HG03159 (cell line): ENCODE measurements around the gene NACA2.
"Not testable (repeated sequence)": the region's sequence is repeated elsewhere in the genome, so short reads cannot be mapped to it uniquely, and the experiment has no call there.

Experiments used
- ATAC-seq: cut with Tn5 transposase; IDR thresholded peaks from one replicate; pipeline ENCODE4 v1.9.1; 2021; ENCODE audit warnings: mild to moderate bottlenecking, moderate library complexity; ENCODE audit not compliant: unreplicated experiment

The NACA2 gene

DNA sequence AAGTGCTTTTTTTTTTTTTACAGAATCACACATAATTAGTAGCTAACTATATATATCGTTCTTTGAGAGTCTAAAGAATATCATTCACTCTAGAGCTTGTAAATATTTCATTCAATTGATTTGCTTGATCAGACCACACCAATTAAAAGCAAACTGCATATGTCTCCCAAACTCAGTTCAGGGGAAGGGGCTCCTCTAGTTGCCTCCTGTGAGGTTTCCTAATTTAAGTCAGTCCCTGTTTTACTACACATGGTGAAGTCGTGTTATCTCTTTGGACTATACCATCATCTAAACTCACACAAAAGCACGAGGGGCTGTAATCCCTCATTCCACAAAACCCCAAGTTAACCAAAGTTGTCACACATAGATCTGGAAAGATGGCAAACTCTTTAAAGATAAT lies 11.7 kb downstream of the NACA2 start:
- ATAC-seq, result no peak

DNA sequence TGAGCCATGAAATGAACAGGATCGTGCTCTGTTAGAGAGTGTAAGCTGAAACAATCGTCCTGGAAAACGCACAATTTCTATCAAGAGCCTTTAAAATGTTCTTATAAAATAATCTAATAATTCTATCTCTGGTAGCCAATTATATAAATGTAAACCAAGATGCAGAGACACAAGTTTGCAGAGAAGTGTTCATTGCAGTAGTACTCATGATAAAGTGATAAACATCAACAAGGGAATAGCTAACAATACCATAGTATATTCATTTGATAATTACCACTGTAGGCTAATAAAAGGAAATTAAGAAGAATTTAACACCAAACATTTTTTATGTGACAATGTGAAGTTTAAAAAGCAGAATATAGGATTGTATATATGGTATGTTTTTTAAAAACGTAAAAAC lies 12.4 kb downstream of the NACA2 start:
- no peak for ATAC-seq

GRCh38 chr17:61575983-61576382 lies 15.0 kb downstream of the NACA2 start:
- ATAC-seq, result no peak

DNA sequence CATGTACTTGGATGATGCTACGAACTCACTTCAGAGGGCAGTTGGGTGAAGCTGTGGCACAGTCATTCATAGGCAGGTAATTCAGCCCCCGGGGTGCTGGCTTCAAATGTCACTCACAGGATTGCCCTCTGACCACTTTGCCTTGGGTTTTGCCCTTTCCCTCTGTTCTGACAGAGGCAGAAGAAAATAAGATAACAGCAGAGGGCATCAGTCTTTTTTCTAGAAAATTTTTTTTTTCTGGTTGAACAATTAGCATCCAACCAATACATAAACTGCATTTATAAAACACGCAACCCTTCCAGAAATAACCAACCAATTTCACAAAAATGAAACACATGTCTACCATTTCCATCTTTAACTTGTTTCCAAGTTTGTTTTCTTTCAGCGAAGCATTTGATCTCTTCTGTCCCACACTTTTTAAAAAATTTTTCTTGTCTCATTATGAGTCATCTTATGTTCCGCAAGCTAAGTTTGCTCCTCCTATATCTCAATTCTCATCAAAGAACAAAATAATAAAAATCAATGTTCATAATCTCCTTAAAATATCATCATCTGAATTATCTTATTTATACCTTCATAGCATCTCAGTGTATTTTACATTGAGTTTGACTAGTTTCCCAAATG lies 15.6 kb downstream of the NACA2 start:
- ATAC-seq, result no peak

GRCh38 chr17:61574542-61575351 lies 16.3 kb downstream of the NACA2 start:
- no peak for ATAC-seq

DNA sequence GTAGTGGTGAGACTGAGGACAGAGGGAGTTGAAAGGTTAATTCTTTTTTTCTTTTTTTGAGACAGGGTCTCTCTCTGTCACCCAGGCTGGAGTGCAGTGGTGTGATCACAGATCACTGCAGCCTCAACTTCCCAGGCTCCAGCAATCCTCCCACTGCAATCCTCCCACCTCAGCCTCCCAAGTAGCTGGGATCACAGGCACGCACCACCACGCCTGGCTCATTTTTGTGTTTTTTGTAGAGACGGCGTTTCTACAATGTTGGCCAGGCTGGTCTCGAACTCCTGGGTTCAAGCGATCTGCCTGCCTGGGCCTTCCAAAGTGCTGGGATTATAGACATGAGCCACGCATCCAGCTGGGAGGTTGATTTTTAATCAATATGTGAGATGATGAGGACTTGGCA lies 18.5 kb downstream of the NACA2 start:
- not testable (repeated sequence) for ATAC-seq

GRCh38 chr17:61571624-61572023 lies 19.4 kb downstream of the NACA2 start:
- no peak for ATAC-seq

DNA sequence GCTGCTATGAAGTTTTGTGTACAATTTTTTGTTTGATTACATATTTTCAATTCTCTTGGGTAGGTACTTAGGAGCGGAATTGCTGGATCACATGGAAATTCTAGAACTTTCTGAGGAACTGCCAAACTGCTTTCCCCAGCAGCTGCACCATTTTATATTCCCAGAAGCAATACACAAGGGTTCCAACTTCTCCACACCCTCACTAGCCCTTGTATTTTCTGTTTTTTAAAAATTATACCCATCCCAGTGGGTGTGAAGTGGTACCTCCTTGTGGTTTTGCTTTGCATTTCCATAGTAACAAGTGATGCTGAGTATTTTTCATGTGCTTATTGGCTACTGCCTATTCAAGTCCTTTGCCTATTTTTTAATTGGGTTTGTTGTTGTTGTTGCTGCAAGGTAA lies 20.9 kb downstream of the NACA2 start:
- ATAC-seq, result no peak

- ATAC-seq, result not testable (repeated sequence)
Observed at GRCh38 chr17:61569525-61569924, 21.5 kb downstream of the NACA2 start.

- ATAC-seq, result no peak
Observed at GRCh38 chr17:61568219-61569072, 22.6 kb downstream of the NACA2 start.

DNA sequence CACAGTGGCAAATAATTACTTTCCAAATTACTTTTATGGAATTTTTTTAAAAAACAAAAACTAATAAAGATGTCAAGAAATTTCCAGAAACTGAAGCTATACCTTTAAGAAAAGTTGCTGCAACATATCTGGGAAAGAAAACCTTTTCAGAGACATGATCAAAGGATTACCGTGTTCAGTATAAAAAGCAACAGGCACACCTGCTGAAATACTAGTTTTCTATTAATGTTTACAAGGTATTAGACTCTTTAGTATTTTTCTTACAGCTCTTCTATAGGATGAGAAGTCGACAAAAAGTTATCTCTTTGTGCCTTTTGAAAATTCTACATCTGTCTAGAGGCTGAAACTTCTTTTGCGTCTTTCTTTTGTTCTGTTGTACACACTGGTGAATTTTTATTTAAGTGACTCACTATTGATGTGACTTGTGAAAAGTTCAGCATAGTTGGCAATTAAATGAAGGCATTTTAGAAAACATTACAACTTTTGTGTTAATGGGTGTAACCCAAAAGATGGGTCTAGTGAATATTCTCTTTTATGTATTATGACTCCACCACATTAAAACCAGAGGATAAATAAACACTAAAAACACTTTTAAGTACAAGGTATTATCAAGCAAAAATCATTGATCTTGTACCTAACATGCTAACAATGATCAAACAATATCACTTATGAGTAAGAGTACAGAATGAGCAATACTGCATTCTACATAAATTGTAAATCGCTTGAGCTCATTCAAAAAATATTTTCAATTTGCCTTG lies 23.8 kb downstream of the NACA2 start:
- no peak for ATAC-seq

- ATAC-seq, result not testable (repeated sequence)
Observed at GRCh38 chr17:61566448-61566847, 24.6 kb downstream of the NACA2 start.

DNA sequence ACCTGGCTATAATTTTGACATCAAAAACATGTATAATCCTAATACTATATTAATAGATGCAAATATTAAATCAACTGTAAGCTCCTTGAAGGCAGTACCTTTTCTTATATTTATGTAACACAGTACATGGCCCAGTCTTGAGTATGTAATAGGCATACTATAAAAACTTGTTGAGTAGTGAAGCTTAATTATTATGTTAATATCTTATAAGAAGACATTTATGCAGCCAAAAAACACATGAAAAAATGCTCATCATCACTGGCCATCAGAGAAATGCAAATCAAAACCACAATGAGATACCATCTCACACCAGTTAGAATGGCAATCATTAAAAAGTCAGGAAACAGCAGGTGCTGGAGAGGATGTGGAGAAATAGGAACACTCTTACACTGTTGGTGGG lies 25.2 kb downstream of the NACA2 start:
- ATAC-seq, result not testable (repeated sequence)

DNA sequence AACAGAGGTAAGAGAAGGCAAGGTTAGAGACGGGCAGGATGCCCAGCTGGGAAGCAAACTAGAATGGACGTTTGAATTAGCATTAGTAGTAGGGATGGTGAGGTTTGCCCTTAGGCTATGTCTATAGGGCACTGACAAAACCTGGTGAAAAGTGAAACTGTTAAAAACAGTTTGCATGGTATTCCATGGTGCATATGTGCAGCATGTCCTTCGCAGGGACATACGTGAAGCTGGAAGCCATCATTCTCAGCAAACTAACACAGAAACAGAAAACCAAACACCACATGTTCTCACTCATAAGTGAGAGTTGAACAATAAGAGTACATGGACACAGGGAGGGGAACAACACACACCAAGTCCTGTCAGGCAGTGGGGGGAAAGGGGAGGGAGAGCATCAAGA lies 25.8 kb downstream of the NACA2 start:
- no peak for ATAC-seq

DNA sequence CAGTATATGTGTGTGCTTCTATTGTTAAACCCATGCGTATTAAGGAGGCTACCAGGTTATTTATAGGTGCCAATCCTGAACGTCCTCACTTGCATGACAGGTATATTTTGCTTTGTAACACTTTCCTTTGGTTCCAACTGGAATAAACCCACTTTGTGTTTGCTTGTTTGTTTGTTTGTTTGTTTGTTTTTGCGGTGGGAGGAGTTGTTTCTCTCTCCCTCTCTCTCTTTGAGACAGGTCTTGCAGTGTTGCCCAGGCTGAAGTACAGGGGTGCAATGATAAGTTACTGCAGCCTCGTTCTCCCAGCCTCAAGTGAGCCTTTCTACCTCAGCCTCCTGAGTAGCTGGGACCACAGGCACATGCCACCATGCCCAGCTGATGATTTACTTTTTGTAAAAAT lies 28.7 kb downstream of the NACA2 start:
- ATAC-seq, result no peak

GRCh38 chr17:61561354-61561753 lies 29.7 kb downstream of the NACA2 start:
- ATAC-seq, result no peak

DNA sequence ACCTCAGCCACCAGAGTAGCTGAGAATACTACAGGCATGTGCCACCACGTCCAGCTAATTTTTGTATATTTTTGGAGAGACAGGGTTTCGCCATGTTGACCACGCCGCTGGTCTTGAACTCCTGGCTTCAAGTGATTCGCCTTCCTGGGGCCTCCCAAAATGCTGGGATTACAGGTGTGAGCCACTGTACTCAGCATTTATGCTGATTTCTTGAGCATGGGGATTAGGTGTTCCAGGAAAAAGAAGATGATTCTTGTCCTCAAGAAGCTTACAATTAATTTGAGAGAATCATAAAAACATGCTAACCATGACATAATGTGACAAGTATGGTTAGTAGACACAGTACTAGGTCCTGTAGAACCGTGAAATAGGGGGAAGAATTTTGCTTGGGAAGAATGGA lies 30.9 kb downstream of the NACA2 start:
- no peak for ATAC-seq

GRCh38 chr17:61556224-61557188 lies 34.5 kb downstream of the NACA2 start:
- ATAC-seq, result no peak

GRCh38 chr17:61555127-61555566 lies 35.9 kb downstream of the NACA2 start:
- ATAC-seq, result no peak

DNA sequence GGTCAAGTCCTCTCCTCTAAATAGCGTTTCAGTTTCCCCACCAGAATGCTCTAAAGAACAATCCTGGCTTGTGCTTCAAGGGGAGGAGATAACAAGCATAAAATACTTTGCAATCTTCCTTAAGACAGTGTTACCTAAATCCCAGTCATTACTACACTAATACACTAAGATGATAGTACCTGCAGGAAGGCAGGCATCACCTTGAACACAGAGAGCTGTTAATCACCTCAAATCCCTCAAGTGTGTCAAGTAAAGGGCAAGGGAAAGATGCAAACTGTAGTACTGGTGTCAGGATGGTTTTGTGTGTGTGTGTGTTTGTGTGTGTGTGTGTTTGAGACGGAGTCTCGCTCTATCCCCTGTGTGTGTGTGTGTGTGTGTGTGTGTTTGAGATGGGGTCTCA lies 36.8 kb downstream of the NACA2 start:
- no peak for ATAC-seq
